GM12878 (cell line): ENCODE measurements around the gene CATSPERD. TPM values are rescaled to one million over a fixed set of nuclear protein-coding genes. Genes with fewer than 3 reads are reported as not detected.

ENCODE experiments used
- ATAC-seq: fragments of 200-7000 bp; cut with Tn5 transposase; 3 replicates; pipeline ENCODE4 v1.9.1; 2020; ENCODE audit warnings: mild to moderate bottlenecking, moderate library complexity
- BruUV-seq: library from RNA; stranded (reverse); fragments of 400-500 nt; replicated peaks from 2 replicates; lab custom pipeline; 2021; lab: Mats Ljungman, UMichigan
- CTCF ChIA-PET: fragments of 300-600 bp; sonication (Branson Sonifier 250); formaldehyde crosslinking; extraction: SDS; loops from one replicate; lab custom pipeline; 2021; ENCODE audit warnings: inconsistent platforms; lab: Yijun Ruan, JAX
- POLR2A ChIA-PET: fragments of 350-600 bp; formaldehyde crosslinking; extraction: SDS; loops from one replicate; lab custom pipeline; 2021; ENCODE audit warnings: inconsistent platforms; lab: Charles Lee
- RAD21 ChIA-PET: fragments of 300-600 bp; sonication (Branson Sonifier 250); formaldehyde crosslinking; loops from one replicate; lab custom pipeline; 2023; ENCODE audit warnings: antibody characterized with exemption; ENCODE audit not compliant: unreplicated experiment; lab: Charles Lee
- SMC1A ChIA-PET: fragments of 300-600 bp; sonication (Branson Sonifier 250); formaldehyde crosslinking; loops from one replicate; lab custom pipeline; 2023; ENCODE audit not compliant: unreplicated experiment, uncharacterized antibody; lab: Charles Lee
- DNase-seq: peaks from one replicate; pipeline ENCODE4 v3.0.0-alpha.2; 2011; ENCODE audit warnings: low read depth, low spot score
- FAIRE-seq: peaks from 3 replicates; lab custom pipeline; 2011; peaks lifted over from hg19 to GRCh38; lab: Jason Lieb, UNC
- H2AFZ ChIP-seq: 2 replicates; pipeline ENCODE4 v1.6.0; 2011; ENCODE audit warnings: low read depth, low read length, control low read depth; ENCODE audit not compliant: control insufficient read depth
- H3K27ac ChIP-seq: 2 replicates; pipeline ENCODE4 v1.5.1; 2011; ENCODE audit warnings: control low read depth; ENCODE audit not compliant: control insufficient read depth, insufficient read depth
- H3K27me3 ChIP-seq, 2 experiments: replicated peaks in 1 of 2; 2 replicates each; pipeline versions ENCODE4 v1.6.0 to v1.6.1; 2011; ENCODE audit warnings: low read length in 1 of 2; ENCODE audit not compliant: control insufficient read depth in 2 of 2, insufficient read depth in 2 of 2
- H3K36me3 ChIP-seq, 2 experiments: 2 replicates each; pipeline ENCODE4 v1.5.1; 2011; ENCODE audit warnings: low read length in 1 of 2; ENCODE audit not compliant: control insufficient read depth in 2 of 2, insufficient read depth in 2 of 2
- H3K4me1 ChIP-seq: 2 replicates; pipeline ENCODE4 v1.6.1; 2011; ENCODE audit warnings: mild to moderate bottlenecking, low read length, moderate library complexity, mixed read lengths; ENCODE audit not compliant: control insufficient read depth, insufficient read depth
- H3K4me2 ChIP-seq: 2 replicates; pipeline ENCODE4 v1.6.0; 2011; ENCODE audit warnings: control low read depth; ENCODE audit not compliant: control insufficient read depth, insufficient read depth
- H3K4me3 ChIP-seq: fragments of 200-600 bp; sonication (generic); 2 replicates; pipeline ENCODE4 v1.5.1; 2016
- H3K79me2 ChIP-seq: 2 replicates; pipeline ENCODE4 v1.6.0; 2011; ENCODE audit warnings: low read length; ENCODE audit not compliant: control insufficient read depth, insufficient read depth
- H3K9ac ChIP-seq: 2 replicates; pipeline ENCODE4 v1.8.0; 2011; ENCODE audit warnings: low read length, control low read depth, mixed read lengths; ENCODE audit not compliant: control insufficient read depth, insufficient read depth
- H3K9me3 ChIP-seq: replicated peaks from 3 replicates; pipeline ENCODE4 v1.5.1; 2011; ENCODE audit warnings: mild to moderate bottlenecking, low read length; ENCODE audit not compliant: control insufficient read depth, insufficient read depth
- H4K20me1 ChIP-seq: 2 replicates; pipeline ENCODE4 v1.6.0; 2011; ENCODE audit not compliant: control insufficient read depth, insufficient read depth
- CBX5 ChIP-seq: sonication (generic); IDR thresholded peaks from 2 replicates; pipeline ENCODE4 v1.6.1; 2016; ENCODE audit warnings: low read depth, moderate library complexity, mild to moderate bottlenecking, inconsistent platforms
- E2F4 ChIP-seq: IDR thresholded peaks from 2 replicates; pipeline ENCODE4 v1.6.1; 2012; ENCODE audit warnings: low read depth, low read length, improper control_type of control experiment
- KDM1A ChIP-seq: fragments of 200-600 bp; sonication (generic); IDR thresholded peaks from 2 replicates; pipeline ENCODE4 v1.6.1; 2016; ENCODE audit warnings: borderline replicate concordance
- NFYB ChIP-seq: IDR thresholded peaks from 2 replicates; pipeline ENCODE4 v1.6.1; 2011; ENCODE audit warnings: low read depth, mild to moderate bottlenecking, low read length, improper control_type of control experiment, moderate library complexity; ENCODE audit not compliant: insufficient read depth
- PKNOX1 ChIP-seq: fragments of 450-650 bp; IDR thresholded peaks from 2 replicates; pipeline ENCODE4 v1.6.1; 2016; ENCODE audit warnings: mild to moderate bottlenecking
- PML ChIP-seq: IDR thresholded peaks from 2 replicates; pipeline ENCODE4 v1.6.1; 2012; ENCODE audit warnings: low read length, inconsistent platforms
- RB1 ChIP-seq: fragments of 450-650 bp; formaldehyde crosslinking; IDR thresholded peaks from 2 replicates; pipeline ENCODE4 v1.6.1; 2017; ENCODE audit warnings: mild to moderate bottlenecking, borderline replicate concordance
- SIX5 ChIP-seq: IDR thresholded peaks from 2 replicates; pipeline ENCODE4 v1.6.1; 2011; ENCODE audit warnings: mild to moderate bottlenecking, low read depth, low read length, moderate library complexity; ENCODE audit not compliant: severe bottlenecking
- SUZ12 ChIP-seq: fragments of 200-600 bp; sonication (generic); IDR thresholded peaks from one replicate; pipeline ENCODE4 v1.6.1; 2018; ENCODE audit warnings: antibody characterized with exemption, mild to moderate bottlenecking; ENCODE audit not compliant: unreplicated experiment
- TARDBP ChIP-seq: IDR thresholded peaks from 2 replicates; pipeline ENCODE4 v1.6.1; 2016; ENCODE audit warnings: borderline replicate concordance
- WGBS: methylation state at CpG from one replicate; pipeline ENCODE4 v1.1.6; 2016; ENCODE audit warnings: low lambda C conversion rate; ENCODE audit not compliant: insufficient replicate concordance, insufficient coverage; ENCODE audit errors: missing lambda C conversion rate; 5-methylcytosine and 5-hydroxymethylcytosine counted together
- in situ Hi-C: fragments of 300-500 bp; cut with MboI; formaldehyde crosslinking; loops from 9 replicates; pipeline ENCODE4 v1.14.3; 2018; ENCODE audit warnings: mixed read lengths
- intact Hi-C: fragments of 100-400 bp; cut with micrococcal nuclease; formaldehyde crosslinking; loops from one replicate; pipeline ENCODE4 v1.14.2; 2022; ENCODE audit not compliant: unreplicated experiment
- polyA plus RNA-seq, 11 experiments: library from polyadenylated mRNA; depleted of rRNA in 4 of 11; unstranded in 6 of 11; stranded (reverse) in 5 of 11; fragments of >200 nt; fragmentation: Nextera tagmentation in 4 of 11; fragmentation: Illumina TruSeq in 1 of 11; extraction: Ambion mirVana in 4 of 11; extraction: Trizol in 1 of 11; gene quantifications; 1 replicate in 1 of 11; 2 replicates in 10 of 11; pipeline versions ENCODE4 v1.2.1 to v1.2.3, GENCODE V29; 2011 to 2016; ENCODE audit warnings: inconsistent platforms in 2 of 11, missing spikeins in 2 of 11, low read depth in 1 of 11
- total RNA-seq, 4 experiments: library from RNA; depleted of rRNA in 3 of 4; stranded (reverse); fragments of >200 nt in 3 of 4; fragmentation: Illumina TruSeq in 1 of 4; extraction: Trizol in 1 of 4; gene quantifications; 2 replicates each; pipeline versions ENCODE4 v1.2.1 to v1.2.3, GENCODE V29; 2013 to 2021
- TF ChIP-seq, protein P1 (sequence below): fragments of 450-650 bp; IDR thresholded peaks from 2 replicates; pipeline ENCODE4 v1.6.1; 2017; ENCODE audit warnings: low read depth, mild to moderate bottlenecking, moderate library complexity
- TF ChIP-seq, protein P2 (sequence below): IDR thresholded peaks from 2 replicates; pipeline ENCODE4 v1.6.1; 2012; ENCODE audit warnings: low read depth, low read length, improper control_type of control experiment

The CATSPERD gene
- total and polyA plus RNA-seq, 10 of the 15 experiments (the other 5 are each of a cell fraction or from before 2014, with no cell fraction given) = 0.02 to 0.38 (median 0.11) TPM; not detected in 5

DNA sequence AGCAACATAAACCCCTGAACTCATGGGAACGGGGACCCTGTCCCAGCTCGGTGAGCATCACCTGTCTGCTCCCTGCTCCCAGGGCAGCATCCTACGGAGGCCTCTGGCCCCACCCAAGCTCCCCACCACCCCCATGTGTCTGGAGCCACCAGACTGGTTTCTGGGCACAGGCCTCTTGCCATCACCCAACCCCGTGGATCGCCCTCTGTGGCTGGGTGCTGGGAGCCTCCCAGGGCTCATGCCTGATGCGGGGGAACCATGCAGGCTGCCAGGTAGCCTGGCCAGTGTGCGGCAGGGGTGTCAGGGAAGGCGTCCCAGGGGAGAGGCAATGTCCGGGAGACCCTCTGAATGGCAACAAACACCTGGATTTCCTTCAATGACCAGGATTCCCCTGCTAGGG, 42.9 kb upstream of the CATSPERD start:
- no peak for ATAC-seq
- SMC1A ChIA-PET = no interaction called here
- Histone ChIP-seq H2AFZ (no peak overlapping the region), H4K20me1 (no peaks in the 10 kb centered on the region), H3K9ac (no peak overlapping the region), H3K4me1 (peaks cover 5% of the 10 kb centered on the region; the same call in 1 of the 2 replicates), H3K4me3 (no peak overlapping the region), H3K27ac (no peak overlapping the region), H3K27me3 (no peaks in the 10 kb centered on the region), H3K36me3 (peaks cover 2% of the 10 kb centered on the region in 2 experiments; a peak in 2 of 4 replicates), H3K79me2 (peaks cover 12% of the 10 kb centered on the region), H3K4me2 (no peak overlapping the region), H3K9me3 (no peaks in the 10 kb centered on the region)
- DNase-seq = no peak
- intact Hi-C loops = no loop called here
- in situ Hi-C loops = no loop called here
- TF ChIP-seq, protein P1, sequence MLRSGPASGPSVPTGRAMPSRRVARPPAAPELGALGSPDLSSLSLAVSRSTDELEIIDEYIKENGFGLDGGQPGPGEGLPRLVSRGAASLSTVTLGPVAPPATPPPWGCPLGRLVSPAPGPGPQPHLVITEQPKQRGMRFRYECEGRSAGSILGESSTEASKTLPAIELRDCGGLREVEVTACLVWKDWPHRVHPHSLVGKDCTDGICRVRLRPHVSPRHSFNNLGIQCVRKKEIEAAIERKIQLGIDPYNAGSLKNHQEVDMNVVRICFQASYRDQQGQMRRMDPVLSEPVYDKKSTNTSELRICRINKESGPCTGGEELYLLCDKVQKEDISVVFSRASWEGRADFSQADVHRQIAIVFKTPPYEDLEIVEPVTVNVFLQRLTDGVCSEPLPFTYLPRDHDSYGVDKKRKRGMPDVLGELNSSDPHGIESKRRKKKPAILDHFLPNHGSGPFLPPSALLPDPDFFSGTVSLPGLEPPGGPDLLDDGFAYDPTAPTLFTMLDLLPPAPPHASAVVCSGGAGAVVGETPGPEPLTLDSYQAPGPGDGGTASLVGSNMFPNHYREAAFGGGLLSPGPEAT = no peak
- TF ChIP-seq SIX5 (no peak), SUZ12 (no peak), TARDBP (no peak), E2F4 (no peak), RB1 (no peak), CBX5 (no peak), PKNOX1 (no peak), NFYB (no peak), PML (no peak), KDM1A (no peak)
- TF ChIP-seq, protein P2, sequence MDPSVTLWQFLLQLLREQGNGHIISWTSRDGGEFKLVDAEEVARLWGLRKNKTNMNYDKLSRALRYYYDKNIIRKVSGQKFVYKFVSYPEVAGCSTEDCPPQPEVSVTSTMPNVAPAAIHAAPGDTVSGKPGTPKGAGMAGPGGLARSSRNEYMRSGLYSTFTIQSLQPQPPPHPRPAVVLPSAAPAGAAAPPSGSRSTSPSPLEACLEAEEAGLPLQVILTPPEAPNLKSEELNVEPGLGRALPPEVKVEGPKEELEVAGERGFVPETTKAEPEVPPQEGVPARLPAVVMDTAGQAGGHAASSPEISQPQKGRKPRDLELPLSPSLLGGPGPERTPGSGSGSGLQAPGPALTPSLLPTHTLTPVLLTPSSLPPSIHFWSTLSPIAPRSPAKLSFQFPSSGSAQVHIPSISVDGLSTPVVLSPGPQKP = no peak
- RAD21 ChIA-PET = no interaction called here
- CTCF ChIA-PET = interaction anchor here (1.1 kb wide), 1 partner anchor 9 kb away, joined by 5 read pairs; no protein-coding TSS in a partner anchor
- POLR2A ChIA-PET = no interaction called here
- WGBS = 84% methylated on average over 9 of the region's 9 CpGs
- BruUV-seq = no TSS peak
- FAIRE-seq = no peak
